ENCODE results near the gene MRPS5.
"Not testable (repeated sequence)": the region's sequence is repeated elsewhere in the genome, so short reads cannot be mapped to it uniquely, and the experiment has no call there.

The MRPS5 gene

DNA sequence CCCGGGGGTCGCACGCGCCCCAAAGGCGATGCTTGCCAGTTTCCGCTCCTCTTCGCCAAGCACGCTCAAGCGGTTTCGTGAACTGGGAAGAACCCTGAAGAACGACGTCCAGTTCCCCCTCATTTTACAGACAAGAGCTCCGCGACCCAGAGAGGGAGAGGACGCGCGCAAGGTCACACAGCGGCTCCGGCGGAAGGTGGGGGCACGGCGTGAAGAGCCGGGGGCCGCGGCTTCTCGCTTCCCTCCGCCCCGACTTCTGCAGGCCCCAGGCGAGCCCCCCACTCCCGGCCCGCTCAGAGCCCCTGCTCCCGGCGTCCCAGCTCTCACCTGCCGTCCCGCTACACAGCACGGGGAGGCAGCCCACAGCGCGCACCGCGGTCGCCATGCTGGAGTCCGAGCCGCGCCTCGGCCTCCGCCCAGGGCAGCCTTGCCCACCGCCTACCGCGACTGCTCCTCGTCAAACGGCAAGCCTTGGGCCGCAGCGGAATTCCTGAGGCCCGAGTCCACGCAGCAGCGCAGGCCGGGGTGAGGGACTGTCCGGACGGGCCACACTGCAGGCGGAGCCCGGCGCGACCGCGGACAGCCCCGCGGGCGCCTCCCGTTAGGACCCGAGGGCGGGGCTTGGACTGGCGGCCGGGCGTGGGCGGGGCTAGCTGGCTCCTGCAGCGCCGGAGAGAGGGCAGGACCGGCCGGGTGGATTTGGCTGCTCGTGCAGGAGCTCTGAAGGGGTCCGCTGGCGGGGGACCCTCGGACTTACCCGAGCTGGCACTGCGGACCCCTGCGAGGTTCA lies at the start of gene MRPS5:
MRPS5 (minus strand) TSS at position 402 of the 790 bp plus-strand sequence; CDS start at position 385, 17 bp downstream.
- peak; percentile 92 for DNase-seq (ENCODE audit: low spot score)

DNA sequence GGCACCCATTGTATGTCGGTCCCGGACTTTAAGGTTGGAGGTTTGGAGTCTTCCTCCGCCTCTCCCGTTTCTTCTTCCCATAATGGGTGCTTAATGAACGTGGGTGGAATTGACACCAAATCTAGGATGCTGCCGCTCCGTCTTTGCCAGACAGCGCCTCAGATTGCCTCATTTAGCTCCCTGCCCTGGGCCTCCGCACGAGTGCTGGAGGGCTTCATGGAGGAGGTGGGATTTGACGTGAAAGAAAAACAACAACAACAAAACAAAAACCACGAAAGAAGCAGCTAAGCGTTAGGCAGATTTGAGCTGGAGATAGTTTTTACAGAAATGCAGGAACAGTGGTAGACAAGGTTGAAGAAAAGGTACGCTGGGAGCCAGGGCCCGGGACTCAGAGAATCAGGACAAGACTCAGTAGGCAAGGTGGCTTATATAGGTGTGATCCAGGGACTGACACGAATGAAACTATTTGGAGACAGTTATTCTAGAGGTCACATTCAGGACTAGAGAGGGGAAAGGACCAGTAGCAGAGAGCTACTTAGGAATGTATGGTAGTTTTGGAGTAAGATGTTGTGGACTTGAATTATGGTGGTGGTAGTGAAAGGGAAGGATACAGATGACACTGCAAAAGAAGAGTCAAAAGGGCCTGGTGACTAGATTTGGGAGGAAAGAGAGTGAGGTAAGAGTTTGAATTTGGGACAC lies 44.6 kb upstream of the MRPS5 start:
- no peak for DNase-seq (ENCODE audit: low spot score)

DNA sequence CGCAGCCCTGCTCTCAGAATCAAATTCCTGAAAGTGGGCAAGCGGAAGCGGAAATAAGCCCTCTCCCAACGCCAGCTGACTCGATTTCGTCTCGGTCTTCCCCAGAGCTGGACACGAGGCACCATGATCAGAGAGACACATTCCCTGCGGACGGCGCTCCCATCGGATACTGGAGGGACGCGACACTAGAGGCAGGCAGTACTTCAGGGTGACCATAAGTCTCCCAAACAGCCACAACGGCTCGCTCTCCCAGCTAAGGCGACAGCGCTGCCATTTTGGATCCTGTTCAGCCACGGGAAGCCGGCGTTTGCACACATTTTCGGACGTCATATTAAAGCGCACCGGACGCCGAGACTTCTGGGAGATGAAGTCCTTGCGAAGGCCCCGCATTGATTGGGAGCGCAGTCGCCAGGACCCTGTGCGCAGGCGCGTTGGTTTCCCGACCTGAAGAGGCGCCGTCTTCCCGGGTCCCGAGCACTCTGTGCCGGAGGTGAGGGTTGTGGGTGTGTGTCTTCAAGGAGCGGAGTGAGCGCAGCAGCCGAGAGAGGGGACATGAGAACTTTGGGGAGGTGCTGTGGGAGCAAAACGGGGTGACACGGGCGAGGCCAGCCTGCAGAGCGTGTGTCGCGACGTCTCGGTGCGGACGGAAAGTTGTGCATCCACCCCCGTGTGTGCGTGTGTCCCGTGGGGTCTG lies 43.9 kb upstream of the MRPS5 start, which contains the start of gene ZNF2:
ZNF2 (plus strand) TSS at position 439 of the 694 bp plus-strand sequence. CDS start 10,418 bp downstream, outside the sequence.
- peak; percentile 97 for DNase-seq (ENCODE audit: low spot score)

DNA sequence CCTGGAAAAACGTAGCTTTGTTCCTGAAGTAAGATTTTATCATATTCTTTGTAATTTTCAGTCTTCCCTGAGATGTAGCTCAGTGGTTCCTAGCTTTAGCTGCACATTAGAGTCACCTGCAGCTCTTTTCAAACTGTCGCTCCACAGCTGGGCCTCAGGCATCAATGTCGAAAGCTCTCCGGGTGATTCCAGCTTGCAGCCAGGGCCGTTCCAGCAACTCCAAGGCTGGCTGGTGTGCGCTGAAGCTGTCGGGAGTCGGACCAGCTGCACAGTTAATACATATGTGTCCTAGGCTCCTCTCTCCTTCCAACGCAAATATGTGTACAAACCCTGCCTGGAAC lies 43.4 kb upstream of the MRPS5 start:
- no peak for DNase-seq (ENCODE audit: low spot score)

DNA sequence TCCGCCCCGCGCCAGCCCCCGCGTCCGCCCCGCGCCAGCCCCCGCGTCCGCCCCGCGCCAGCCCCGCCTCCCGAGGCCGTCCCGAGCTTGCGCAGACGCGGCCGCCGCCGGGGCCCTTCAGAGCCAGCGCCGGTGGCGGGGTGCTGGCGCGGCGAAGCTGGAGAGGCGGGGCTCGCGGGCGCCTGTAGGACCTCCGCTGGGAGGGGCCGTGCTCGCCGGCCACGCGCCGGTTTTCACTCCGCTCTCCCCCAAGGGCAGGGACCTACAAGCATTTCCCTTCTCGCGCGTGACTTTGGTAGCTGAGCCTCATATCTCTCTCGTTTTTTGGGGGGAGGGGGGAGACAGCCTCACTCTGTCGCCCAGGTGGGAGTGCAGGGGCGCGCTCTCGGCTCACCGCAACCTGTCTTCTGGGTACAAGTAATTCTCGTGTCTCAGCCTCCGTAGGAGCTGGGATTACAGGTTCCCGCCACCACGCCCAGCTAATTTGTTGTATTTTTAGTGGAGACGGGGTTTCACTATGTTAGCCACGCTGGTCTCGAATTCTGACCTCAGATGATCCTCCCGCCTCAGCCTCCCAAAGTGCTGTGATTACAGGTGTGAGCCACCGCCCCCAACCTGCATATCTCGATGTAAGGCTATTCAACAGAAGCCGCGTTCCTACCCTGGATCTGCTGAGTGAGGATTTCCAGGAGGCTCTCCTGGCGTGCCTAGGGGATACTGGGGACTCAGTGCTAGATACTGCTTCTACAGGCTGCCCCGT lies 38.3 kb upstream of the MRPS5 start, which contains the start of gene ZNF514:
ZNF514 (minus strand) TSS at position 159 of the 760 bp plus-strand sequence. CDS start 6,595 bp downstream, outside the sequence.
- peak; percentile 82 for DNase-seq (ENCODE audit: low spot score)

DNA sequence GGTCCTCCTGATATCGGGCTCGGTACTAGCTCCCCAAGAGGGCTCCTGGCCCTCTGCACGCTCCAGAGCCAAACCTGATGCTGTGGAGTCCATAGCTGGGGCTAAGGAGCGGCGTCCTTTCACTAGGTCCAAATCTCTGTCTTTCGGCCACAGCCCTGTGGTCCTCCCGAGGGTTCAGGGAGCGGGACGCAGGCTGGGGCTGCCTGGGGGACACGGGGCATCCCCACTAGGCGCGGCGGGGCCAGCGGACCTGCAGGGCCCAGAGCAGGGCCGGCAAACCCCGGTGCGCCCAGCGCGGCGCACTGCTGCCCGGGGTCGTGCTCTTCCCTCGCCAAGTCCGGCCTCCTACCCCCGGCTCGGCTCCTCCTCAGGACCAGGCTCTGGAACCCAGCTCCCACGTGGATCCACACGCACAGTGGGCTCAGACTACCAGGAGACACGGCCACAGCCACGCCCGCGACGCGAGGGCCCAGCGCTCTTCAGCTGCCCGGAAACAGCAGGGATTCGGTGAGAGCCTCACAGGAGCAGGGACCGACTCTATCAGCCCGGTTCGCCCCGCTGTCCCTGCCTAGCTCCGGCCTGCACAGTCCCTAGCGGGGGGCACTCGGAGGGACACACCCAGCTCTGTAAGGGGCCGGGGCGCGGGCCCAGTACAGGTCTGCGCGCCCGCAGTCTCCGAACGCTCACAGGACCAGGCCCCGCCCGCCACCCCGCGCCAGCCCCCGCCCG lies 37.4 kb upstream of the MRPS5 start:
- peak; percentile 39 for DNase-seq (ENCODE audit: low spot score)

DNA sequence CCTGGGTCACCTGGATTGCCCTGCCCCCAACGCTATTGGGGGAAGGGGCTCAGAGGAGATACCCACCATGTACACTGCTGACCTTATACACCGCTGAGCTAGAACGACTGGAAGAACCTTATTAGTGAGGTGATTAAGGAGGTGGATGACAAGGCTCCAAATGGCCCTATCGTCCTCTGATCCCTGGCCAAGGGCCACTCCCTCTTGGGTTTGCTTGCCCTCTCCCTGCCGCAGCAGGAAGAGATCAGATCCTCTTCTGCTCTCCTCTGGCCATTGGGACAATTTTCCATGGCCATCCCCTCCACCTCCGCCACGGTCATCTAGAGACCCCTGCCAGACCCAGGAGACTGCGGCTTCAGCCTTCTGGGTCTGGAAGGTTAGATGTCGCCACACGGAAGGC lies 36.8 kb upstream of the MRPS5 start:
- no peak for DNase-seq (ENCODE audit: low spot score)

DNA sequence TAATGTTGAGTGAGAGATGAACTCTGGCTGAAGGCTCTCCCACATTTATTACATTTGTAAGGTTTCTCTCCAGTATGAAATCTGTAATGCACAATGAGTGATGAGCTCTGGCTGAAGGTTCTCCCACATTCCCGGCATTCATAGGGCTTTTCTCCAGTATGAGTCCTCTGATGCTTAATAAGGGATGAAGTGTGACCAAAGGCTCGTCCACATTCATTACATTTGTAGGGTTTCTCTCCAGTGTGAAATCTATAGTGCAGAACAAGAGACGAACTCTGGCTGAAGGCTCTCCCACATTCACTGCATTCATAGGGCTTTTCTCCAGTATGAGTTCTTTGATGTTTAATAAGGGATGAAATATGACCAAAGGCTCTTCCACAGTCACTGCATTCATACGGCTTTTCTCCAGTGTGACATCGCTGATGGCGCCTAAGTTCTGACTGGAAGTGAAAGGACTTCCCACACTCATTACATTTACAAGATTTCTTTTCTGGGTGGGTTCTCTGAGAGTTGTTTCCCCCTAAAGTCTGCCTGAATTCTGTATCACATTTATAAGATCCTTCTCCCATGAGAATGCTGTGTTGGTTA lies 27.9 kb upstream of the MRPS5 start:
- DNase-seq (ENCODE audit: low spot score): no peak

DNA sequence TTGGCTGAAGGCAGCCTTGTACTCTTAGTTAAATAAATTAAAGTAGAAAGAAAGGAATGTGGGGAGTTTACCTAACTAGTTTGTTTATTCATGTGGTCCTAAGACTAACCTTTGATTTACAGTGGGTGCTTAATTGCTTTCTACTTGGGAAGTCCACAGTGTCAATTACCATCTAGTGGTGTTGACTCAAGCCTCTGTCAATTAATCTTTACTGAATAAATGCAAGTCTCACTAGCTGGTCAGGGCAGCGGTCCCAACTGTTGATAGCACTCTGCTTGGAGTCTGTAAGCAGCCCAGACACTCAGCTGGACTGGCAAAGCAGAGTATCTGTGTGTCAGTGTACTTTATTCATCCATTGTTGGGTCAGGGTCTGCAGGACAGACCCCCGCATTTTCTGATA lies 22.2 kb upstream of the MRPS5 start:
- DNase-seq (ENCODE audit: low spot score): no peak

DNA sequence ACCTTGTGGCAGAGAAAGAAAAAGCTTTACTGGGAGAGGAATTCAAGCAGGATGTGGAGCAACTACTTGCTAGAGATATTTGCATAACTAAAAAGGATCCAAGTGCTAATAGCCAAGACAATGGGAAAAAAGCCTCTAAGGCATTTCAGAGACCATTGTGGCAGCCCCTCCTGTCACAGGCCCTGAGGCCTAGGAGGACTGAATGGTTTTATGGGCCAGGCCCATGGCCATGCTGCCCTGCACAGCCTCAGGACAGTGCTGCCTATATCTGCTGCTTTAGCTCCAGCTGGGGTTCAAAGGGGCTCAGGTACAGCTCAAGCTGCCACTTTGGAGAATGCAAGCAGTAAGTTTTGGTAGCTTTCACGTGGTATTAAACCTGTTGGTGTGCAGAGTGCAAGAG lies 17.1 kb upstream of the MRPS5 start:
- no peak for DNase-seq (ENCODE audit: low spot score)

DNA sequence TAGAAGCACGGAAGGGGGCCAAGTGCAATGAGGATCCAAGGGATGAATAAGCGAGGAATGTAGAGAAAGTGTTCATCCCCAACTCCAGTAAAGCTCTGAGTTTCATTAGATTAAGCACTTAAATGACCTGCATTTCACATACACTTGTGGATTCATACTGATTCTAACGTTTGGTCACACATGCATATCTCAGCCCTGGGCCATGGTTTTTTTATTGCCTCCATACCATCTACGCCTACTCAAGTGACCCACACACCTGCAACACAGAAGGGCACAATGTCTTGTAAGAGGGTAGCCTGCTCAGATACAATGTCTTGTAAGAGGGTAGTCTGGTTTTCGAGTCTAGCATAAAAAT lies 566 bp upstream of the MRPS5 start:
- peak; percentile 5 for DNase-seq (ENCODE audit: low spot score)

DNA sequence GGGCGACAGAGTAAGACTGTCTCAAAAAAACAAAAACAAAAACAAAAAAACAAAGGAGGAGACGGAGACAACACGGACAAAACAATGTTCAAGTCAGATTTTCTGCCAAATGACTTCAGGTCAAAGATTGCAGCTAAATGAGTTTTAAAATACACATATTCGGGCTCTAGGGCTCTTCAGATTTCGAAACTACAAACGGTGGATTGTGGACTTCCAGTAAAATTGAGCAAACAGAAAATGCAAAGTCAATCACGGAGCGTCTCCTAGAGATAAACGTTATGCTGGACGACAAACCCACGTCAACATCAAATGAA lies 558 bp downstream of the MRPS5 start:
- no peak for DNase-seq (ENCODE audit: low spot score)

DNA sequence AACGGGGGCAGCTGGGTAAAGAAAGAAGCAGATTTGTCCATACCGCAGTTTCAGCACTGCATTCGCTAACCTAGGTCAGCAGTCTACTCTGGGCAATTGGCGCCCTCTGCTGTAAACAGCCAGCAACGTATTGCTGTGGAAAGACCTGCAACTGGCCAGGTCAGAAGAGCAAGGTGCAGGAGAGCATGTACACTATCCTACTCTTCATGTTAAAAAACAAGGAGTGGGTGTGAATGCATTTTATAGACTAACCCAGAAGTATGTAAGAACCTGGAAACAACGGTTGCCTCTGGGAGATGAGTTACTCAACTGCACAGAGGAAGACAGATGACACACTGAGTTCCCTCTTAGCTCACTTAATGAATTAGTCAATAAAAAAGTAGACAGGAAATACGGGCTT lies 6.2 kb downstream of the MRPS5 start:
- peak; percentile 72 for DNase-seq (ENCODE audit: low spot score)

DNA sequence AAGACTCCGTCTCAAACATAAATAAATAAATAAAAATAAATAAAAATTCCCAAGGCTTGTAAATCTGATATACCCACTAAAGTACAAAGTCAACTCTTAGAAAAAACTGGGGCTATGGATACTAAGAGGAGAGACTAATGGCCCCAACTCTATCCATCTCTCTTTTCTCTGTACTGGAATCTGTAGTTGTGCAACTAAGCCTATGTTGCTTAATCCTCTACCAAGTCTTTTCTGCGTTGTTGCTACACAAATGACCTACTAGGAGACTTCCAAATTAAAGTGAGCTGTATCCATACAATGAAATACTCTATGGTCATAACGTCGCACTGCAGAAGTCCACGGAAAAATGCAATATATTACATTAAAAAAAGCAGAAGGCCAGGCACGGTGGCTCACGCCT lies 8.1 kb downstream of the MRPS5 start:
- DNase-seq (ENCODE audit: low spot score): no peak

DNA sequence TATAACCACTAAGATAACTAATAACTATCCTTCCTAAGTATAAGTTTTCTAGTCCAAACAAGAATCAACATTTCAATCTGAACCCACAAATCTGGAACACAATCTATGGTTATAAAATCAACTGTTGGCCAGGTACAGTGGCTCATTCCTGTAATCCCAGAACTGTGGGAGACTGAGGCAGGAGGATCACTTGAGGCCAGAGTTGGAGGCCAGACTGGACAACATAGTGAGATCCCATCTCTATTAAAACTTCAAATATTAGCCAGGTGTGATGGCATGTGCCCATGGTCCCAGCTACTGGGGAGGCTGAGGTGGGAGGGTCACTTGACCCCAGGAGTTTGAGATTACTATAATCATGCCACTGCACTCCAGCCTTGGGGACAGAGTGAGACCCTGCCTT lies 11.2 kb downstream of the MRPS5 start:
- DNase-seq (ENCODE audit: low spot score): no peak

DNA sequence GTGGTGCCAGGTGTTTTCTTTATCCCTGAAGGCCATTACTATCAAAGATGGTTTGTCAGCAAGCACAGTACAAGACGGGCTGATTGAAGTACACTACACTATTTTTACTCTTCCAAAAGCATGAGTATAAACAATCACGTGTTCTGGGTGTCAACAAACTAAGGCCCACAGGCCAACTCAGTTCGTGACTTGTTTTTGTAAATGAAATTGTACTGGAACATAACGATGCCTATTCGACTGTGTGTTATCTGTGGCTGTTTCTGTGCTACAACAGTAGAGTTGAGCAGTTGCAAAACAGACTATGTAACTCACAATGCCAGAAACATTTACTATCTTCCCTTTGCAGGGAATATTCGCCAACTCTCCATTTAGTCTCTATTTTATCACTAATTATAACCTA lies 12.3 kb downstream of the MRPS5 start:
- DNase-seq (ENCODE audit: low spot score): no peak

DNA sequence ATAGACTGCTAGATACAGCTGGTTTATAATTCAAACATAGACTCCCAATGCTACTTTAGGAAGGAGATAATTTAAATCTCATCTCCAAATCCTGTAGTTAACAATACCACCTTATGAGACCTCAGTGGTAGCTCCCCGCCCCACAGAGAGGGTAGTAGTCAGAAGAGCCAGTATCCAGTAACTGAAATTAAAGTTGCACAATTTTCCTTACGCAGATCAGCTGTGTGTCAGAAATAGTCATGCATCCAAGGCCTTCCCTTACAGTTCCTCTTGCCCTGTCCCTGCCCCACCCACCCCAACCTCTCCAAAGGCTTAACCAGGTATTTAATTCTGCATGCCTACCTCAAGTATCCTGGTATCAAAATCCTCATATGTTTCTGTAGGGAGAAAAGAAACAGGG lies 15.5 kb downstream of the MRPS5 start:
- DNase-seq (ENCODE audit: low spot score): no peak

DNA sequence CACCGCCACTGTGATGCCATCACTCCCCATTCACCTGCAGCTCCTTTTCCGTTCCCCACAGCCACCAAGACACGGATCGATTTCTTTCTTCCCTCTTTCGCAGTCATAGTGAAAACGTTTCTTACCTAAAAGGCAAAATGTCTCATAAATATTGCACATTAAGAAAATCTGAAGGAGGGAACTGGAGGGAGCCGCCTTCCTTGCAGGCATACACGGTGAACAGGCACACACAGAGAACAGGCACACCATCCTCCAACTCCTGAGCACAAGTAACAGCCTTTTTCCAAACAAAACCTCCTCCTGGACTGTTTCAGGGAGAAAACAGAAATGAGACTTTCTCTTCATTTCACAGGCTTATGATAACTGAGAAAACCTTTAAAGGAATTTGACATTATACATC lies 17.0 kb downstream of the MRPS5 start:
- DNase-seq (ENCODE audit: low spot score): no peak

DNA sequence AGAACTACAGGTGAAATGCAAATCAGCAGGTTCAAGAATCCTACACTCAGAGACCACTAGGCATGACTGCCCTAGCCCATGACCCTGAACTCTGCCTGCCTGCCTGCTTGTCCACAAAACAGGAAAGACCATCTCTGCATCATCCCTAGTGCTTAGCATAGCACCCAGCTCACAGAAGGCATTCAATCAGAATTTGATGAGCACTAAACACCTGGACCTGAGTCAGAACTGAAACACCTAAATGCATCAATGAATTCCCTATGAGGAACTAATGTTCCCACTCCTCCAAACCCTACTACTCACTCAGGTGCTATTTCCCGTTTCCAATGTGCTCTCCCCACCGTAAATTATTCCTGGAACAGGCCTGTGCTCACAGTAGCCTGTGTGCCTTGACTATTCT lies 21.7 kb downstream of the MRPS5 start:
- DNase-seq (ENCODE audit: low spot score): no peak

DNA sequence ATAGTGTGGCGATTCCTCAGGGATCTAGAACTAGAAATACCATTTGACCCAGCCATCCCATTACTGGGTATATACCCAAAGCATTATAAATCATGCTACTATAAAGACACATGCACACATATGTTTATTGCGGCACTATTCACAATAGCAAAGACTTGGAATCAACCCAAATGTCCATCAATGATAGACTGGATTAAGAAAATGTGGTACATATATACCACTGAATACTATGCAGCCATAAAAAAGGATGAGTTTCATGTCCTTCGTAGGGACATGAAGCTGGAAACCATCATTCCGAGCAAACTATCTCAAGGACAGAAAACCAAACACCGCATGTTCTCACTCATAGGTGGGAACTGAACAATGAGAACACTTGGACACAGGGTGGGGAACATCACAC lies 23.3 kb downstream of the MRPS5 start:
- DNase-seq (ENCODE audit: low spot score): not testable (repeated sequence)

DNA sequence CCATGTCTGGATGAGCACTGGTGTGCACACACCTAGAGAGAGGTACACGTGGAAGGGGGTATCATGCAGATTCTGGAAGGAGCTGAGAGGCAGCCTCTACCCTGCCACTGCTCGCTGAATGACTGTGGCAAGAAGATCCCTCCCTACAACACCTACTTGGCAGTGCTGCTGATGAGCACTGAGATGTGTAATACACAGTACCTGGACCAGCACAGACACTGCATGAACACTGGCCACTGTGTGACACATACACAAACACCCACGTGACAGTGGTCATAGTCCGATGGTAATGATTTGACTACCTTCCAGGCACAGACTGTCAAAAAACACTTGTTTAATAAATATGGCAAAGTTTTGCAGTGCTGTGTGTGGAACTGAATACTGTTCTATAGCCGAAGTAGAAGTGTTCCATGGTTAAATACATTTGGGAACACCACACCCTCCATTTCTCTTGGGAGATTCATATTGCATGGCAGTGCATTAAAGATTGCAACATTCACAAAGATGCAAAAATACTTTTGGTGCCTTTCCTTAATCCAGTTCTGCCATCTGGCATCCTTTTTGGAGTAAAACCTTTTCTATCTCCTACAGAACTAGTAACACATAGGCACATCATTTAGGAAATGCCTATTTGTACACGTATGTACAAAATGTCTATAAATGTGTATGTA lies 29.6 kb downstream of the MRPS5 start:
- DNase-seq (ENCODE audit: low spot score): no peak

Measured in germinal center (tissue), 1 donor.